Measurements from ENCODE around the gene CLPSL2.
A peak's percentile ranks its signal among the peaks of the same experiment; 100 is the strongest.

CLPSL2 gene

DNA sequence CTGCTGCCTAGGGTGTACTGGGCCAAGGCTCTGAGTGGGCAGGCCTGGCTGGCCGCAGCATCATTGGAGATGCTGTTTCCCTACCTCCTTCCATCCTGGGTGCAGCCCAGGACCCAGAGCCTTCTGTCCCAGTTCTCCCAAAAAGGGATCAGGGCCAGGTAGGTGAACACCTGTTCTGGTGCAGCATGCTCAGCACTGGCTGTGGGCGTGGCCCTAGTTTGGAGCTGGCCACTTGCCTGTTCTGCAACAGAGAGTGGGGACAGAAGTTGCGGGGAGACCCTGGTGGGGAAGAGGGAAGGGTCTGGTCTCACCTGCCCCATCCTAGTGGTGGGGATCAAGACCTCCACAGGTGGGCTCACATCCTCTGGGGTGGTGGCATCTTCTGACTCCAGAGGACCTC lies 40.9 kb upstream of the CLPSL2 start:
- no peaks in the 10 kb centered on the region for H3K36me3 ChIP-seq (replicated peaks; ENCODE audit: insufficient read depth, low read length)
- no peak overlapping the region for H3K9ac ChIP-seq (ENCODE audit: low read length)
- no peaks in the 10 kb centered on the region for H3K9me2 ChIP-seq (replicated peaks; ENCODE audit: insufficient read depth, low read length)
- H3K79me2 ChIP-seq (ENCODE audit: low read length): no peaks in the 10 kb centered on the region
- H3K4me3 ChIP-seq (ENCODE audit: low read length): no peak overlapping the region
- no peaks in the 10 kb centered on the region for H3K27me3 ChIP-seq (replicated peaks; ENCODE audit: insufficient read depth, low read length)
- H3K27ac ChIP-seq (ENCODE audit: low read length): no peak overlapping the region
- peaks cover 17% of the 10 kb centered on the region for H3F3A ChIP-seq (ENCODE audit: insufficient read depth, low read length)
- H4K20me1 ChIP-seq (ENCODE audit: insufficient read depth, low read length): no peaks in the 10 kb centered on the region
- H3K9me3 ChIP-seq (replicated peaks; ENCODE audit: insufficient read depth, low read length): no peaks in the 10 kb centered on the region
- no peak for DNase-seq
- peaks cover 13% of the 10 kb centered on the region for H3K4me1 ChIP-seq (ENCODE audit: low read length)
- H2AFZ ChIP-seq (ENCODE audit: low read length): no peak overlapping the region
- H3K4me2 ChIP-seq (ENCODE audit: low read depth, low read length): no peak overlapping the region
- TF ChIP-seq EZH2 (optimal IDR thresholded peaks at IDR 0.05; ENCODE audit: low read depth, low read length) (no peak), EZH2phosphoT487 (IDR thresholded peaks at IDR 0.05; ENCODE audit: low read length) (no peak)
- TF ChIP-seq, protein P1, sequence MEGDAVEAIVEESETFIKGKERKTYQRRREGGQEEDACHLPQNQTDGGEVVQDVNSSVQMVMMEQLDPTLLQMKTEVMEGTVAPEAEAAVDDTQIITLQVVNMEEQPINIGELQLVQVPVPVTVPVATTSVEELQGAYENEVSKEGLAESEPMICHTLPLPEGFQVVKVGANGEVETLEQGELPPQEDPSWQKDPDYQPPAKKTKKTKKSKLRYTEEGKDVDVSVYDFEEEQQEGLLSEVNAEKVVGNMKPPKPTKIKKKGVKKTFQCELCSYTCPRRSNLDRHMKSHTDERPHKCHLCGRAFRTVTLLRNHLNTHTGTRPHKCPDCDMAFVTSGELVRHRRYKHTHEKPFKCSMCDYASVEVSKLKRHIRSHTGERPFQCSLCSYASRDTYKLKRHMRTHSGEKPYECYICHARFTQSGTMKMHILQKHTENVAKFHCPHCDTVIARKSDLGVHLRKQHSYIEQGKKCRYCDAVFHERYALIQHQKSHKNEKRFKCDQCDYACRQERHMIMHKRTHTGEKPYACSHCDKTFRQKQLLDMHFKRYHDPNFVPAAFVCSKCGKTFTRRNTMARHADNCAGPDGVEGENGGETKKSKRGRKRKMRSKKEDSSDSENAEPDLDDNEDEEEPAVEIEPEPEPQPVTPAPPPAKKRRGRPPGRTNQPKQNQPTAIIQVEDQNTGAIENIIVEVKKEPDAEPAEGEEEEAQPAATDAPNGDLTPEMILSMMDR (IDR thresholded peaks at IDR 0.05; ENCODE audit: low read length): no peak

DNA sequence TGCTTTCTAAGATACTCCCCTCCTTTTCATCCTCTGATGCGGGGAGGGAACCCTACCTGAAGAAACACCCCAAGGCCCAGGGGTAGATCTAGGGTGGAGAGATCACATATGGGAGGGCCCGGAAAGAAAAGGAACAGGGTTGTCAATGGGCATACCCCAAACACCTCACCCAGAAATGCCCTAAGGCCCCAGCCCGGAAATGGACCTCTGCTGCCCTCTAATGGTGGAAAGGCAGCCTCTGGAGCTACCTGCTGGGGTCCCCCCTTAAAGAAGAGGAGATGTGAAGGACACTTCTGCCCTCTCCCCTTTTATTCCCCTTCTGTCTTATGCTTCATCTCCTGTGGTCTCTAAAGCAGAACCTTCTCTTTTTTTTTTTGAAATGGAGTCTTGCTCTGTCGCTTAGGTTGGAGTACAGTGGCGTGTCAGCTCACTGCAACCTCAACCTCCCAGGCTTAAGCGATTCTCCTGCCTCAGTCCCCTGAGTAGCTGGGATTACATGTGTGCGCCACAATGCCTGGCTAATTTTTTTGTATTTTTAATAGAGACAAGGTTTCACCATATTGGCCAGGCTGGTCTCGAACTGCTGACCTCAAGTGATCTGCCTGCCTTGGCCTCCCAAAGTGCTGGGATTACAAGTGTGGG lies 40.0 kb upstream of the CLPSL2 start:
- Histone ChIP-seq H3K9me3 (replicated peaks; ENCODE audit: insufficient read depth, low read length) (no peaks in the 10 kb centered on the region), H3K36me3 (replicated peaks; ENCODE audit: insufficient read depth, low read length) (no peaks in the 10 kb centered on the region), H3K79me2 (ENCODE audit: low read length) (no peaks in the 10 kb centered on the region), H3F3A (ENCODE audit: insufficient read depth, low read length) (peaks cover 11% of the 10 kb centered on the region), H3K27ac (ENCODE audit: low read length) (no peak overlapping the region), H2AFZ (ENCODE audit: low read length) (peak overlapping the region; percentile 54; the same call in 1 of the 2 replicates), H3K9ac (ENCODE audit: low read length) (no peak overlapping the region), H3K9me2 (replicated peaks; ENCODE audit: insufficient read depth, low read length) (no peaks in the 10 kb centered on the region), H3K4me2 (ENCODE audit: low read depth, low read length) (no peak overlapping the region), H3K27me3 (replicated peaks; ENCODE audit: insufficient read depth, low read length) (no peaks in the 10 kb centered on the region), H3K4me3 (ENCODE audit: low read length) (no peak overlapping the region), H4K20me1 (ENCODE audit: insufficient read depth, low read length) (no peaks in the 10 kb centered on the region), H3K4me1 (ENCODE audit: low read length) (peaks cover 7% of the 10 kb centered on the region)
- DNase-seq: peak; percentile 72
- no peak for TF ChIP-seq EZH2phosphoT487 (IDR thresholded peaks at IDR 0.05; ENCODE audit: low read length)
- TF ChIP-seq, protein P1 (IDR thresholded peaks at IDR 0.05; ENCODE audit: low read length): peak; percentile 92

DNA sequence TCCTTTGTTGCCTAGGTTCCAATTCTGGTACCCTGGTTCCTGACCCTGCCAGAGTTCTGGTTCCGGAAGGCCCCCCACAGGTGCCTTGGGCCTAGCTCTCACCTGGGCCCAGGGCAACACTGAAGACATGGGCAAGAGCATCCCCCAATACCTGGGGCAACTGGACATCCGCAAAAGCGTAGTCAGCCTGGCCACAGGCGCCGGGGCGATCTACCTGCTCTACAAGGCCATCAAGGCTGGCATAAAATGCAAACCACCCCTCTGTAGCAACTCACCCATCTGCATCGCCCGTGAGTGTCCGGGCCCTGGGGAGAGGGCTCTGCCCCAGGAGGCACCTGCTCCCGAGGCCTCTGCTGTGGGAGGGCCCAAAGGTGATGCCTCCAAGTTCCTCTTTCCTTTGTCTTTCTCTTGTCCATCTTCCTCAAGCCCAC lies 39.4 kb upstream of the CLPSL2 start, which contains the start of gene ARMC12:
TSS of gene ARMC12 (plus strand) at position 51 of the 431 bp plus-strand sequence. CDS start at position 128, 77 bp downstream.
- H3K4me2 ChIP-seq (ENCODE audit: low read depth, low read length): no peak within 1 kb of the TSS
- H3K27me3 ChIP-seq (replicated peaks; ENCODE audit: insufficient read depth, low read length): no peaks in the 10 kb centered on the region
- H3K4me1 ChIP-seq (ENCODE audit: low read length): peaks cover 7% of the 10 kb centered on the region
- H3K79me2 ChIP-seq (ENCODE audit: low read length): no peaks in the 10 kb centered on the region
- no peak within 1 kb of the TSS for H3K27ac ChIP-seq (ENCODE audit: low read length)
- TF ChIP-seq EZH2 (optimal IDR thresholded peaks at IDR 0.05; ENCODE audit: low read depth, low read length) (no peak), EZH2phosphoT487 (IDR thresholded peaks at IDR 0.05; ENCODE audit: low read length) (no peak)
- TF ChIP-seq, protein P1 (IDR thresholded peaks at IDR 0.05; ENCODE audit: low read length): no peak
- H3F3A ChIP-seq (ENCODE audit: insufficient read depth, low read length): peaks cover 7% of the 10 kb centered on the region
- H3K9me2 ChIP-seq (replicated peaks; ENCODE audit: insufficient read depth, low read length): no peaks in the 10 kb centered on the region
- no peaks in the 10 kb centered on the region for H3K36me3 ChIP-seq (replicated peaks; ENCODE audit: insufficient read depth, low read length)
- H3K4me3 ChIP-seq (ENCODE audit: low read length): no peak within 1 kb of the TSS
- no peaks in the 10 kb centered on the region for H4K20me1 ChIP-seq (ENCODE audit: insufficient read depth, low read length)
- no peaks in the 10 kb centered on the region for H3K9me3 ChIP-seq (replicated peaks; ENCODE audit: insufficient read depth, low read length)
- H2AFZ ChIP-seq (ENCODE audit: low read length): peak within 1 kb of the TSS; percentile 54; the same call in 1 of the 2 replicates
- DNase-seq: no peak
- H3K9ac ChIP-seq (ENCODE audit: low read length): no peak within 1 kb of the TSS

Data from MM.1S (cell line).